Measurements from ENCODE around the gene PAAF1. TPM values are rescaled to one million over a fixed set of nuclear protein-coding genes. Genes with fewer than 3 reads are reported as not detected.

PAAF1 gene
- total and polyA plus RNA-seq, 7 experiments from 2014 or later = 12.4 to 26.2 (median 20.3) TPM

- CTCF ChIA-PET = no interaction called here
- H3K9me3 Mint-ChIP-seq = no peaks in the 10 kb centered on the region
- peaks cover 6 to 16% (median 16%) of the 10 kb centered on the region in 5 donors for H3K27me3 Mint-ChIP-seq
- Histone ChIP-seq H3K36me3 (ENCODE audit: control insufficient read depth in 2 of 3, insufficient read depth in 3 of 3, low read length in 3 of 3) (no peaks in the 10 kb centered on the region), H3K27ac (ENCODE audit: low read depth, low read length) (no peak overlapping the region), H3K4me3 (ENCODE audit: low read length) (no peak overlapping the region), H3K27me3 (ENCODE audit: control insufficient read depth in 2 of 2, insufficient read depth in 2 of 2, low read length in 2 of 2) (no peaks in the 10 kb centered on the region), H3K9me3 (ENCODE audit: control insufficient read depth in 2 of 3, low read length in 3 of 3) (no peaks in the 10 kb centered on the region), H3K4me1 (ENCODE audit: control insufficient read depth in 2 of 2, insufficient read depth in 2 of 2, low read length in 2 of 2) (no peaks in the 10 kb centered on the region)
- H3K4me1 Mint-ChIP-seq = peaks cover 0 to 6% (median 5%) of the 10 kb centered on the region in 7 donors
- no peak overlapping the region for H3K27ac Mint-ChIP-seq
- ATAC-seq (no peak), DNase-seq (no peak)
- intact Hi-C loops (cut with micrococcal nuclease) = no loop called here
- H3K36me3 Mint-ChIP-seq = no peaks in the 10 kb centered on the region
- no peak overlapping the region for H3K4me3 Mint-ChIP-seq
- POLR2A ChIA-PET = interaction anchor here (1.2 kb wide), 1 partner anchor 14 kb away, joined by 3 read pairs; no protein-coding TSS in a partner anchor
Observed at GRCh38 chr11:73958521-73959141, 81.8 kb downstream of the PAAF1 start.

- POLR2A ChIA-PET = no interaction called here
- H3K4me1 Mint-ChIP-seq = peaks cover 8 to 31% (median 20%) of the 10 kb centered on the region in 7 donors
- H3K27ac ChIP-seq (ENCODE audit: low read depth, low read length) = no peak overlapping the region
- CTCF ChIA-PET = interaction anchor here (0.6 to 1.2 kb wide), 4 partner anchors 36 to 282 kb away, joined by 3 read pairs; no protein-coding TSS in a partner anchor
- peaks cover 0 to 2% (median 0%) of the 10 kb centered on the region in 11 donors for H3K9me3 Mint-ChIP-seq
- no peak for DNase-seq
- no peaks in the 10 kb centered on the region for H3K27me3 ChIP-seq (ENCODE audit: control insufficient read depth in 2 of 2, insufficient read depth in 2 of 2, low read length in 2 of 2)
- H3K27ac Mint-ChIP-seq = peak overlapping the region in 1 of 9 donors; percentile 62
- peaks cover 6 to 12% (median 11%) of the 10 kb centered on the region in 5 donors for H3K27me3 Mint-ChIP-seq
- ATAC-seq = no peak
- H3K4me1 ChIP-seq (ENCODE audit: control insufficient read depth in 2 of 2, insufficient read depth in 2 of 2, low read length in 2 of 2) = peaks cover 11 to 18% of the 10 kb centered on the region in 2 donors
- no peak overlapping the region for H3K4me3 Mint-ChIP-seq
- intact Hi-C loops (cut with micrococcal nuclease) = loop anchor here in 1 of 2 donors (10.0 kb wide), 1 partner anchor 273 kb away; no protein-coding TSS in a partner anchor
- no peaks in the 10 kb centered on the region for H3K36me3 Mint-ChIP-seq
- H3K36me3 ChIP-seq (ENCODE audit: control insufficient read depth in 2 of 3, insufficient read depth in 3 of 3, low read length in 3 of 3) = no peaks in the 10 kb centered on the region
- H3K9me3 ChIP-seq (ENCODE audit: control insufficient read depth in 2 of 3, low read length in 3 of 3) = no peaks in the 10 kb centered on the region
- no peak overlapping the region for H3K4me3 ChIP-seq (ENCODE audit: low read length)
Observed at GRCh38 chr11:73961321-73961720, 84.5 kb downstream of the PAAF1 start.

- Histone ChIP-seq H3K36me3 (ENCODE audit: control insufficient read depth in 2 of 3, insufficient read depth in 3 of 3, low read length in 3 of 3) (no peaks in the 10 kb centered on the region), H3K4me1 (ENCODE audit: control insufficient read depth in 2 of 2, insufficient read depth in 2 of 2, low read length in 2 of 2) (peaks cover 11 to 20% of the 10 kb centered on the region in 2 donors), H3K27me3 (ENCODE audit: control insufficient read depth in 2 of 2, insufficient read depth in 2 of 2, low read length in 2 of 2) (no peaks in the 10 kb centered on the region), H3K9me3 (ENCODE audit: control insufficient read depth in 2 of 3, low read length in 3 of 3) (no peaks in the 10 kb centered on the region), H3K27ac (ENCODE audit: low read depth, low read length) (no peak overlapping the region), H3K4me3 (ENCODE audit: low read length) (no peak overlapping the region)
- DNase-seq (no peak), ATAC-seq (no peak)
- no peaks in the 10 kb centered on the region for H3K36me3 Mint-ChIP-seq
- H3K27me3 Mint-ChIP-seq = peaks cover 4 to 6% (median 5%) of the 10 kb centered on the region in 5 donors
- intact Hi-C loops (cut with micrococcal nuclease) = loop anchor here in 1 of 2 donors (10.0 kb wide), 1 partner anchor 273 kb away; no protein-coding TSS in a partner anchor
- H3K27ac Mint-ChIP-seq = peak overlapping the region in 2 of 9 donors; percentile 5 to 59
- peaks cover 0 to 2% (median 0%) of the 10 kb centered on the region in 11 donors for H3K9me3 Mint-ChIP-seq
- POLR2A ChIA-PET = interaction anchor here (26.2 kb wide), 1 partner anchor 29 kb away, joined by 1403 read pairs; the partner anchor contains the start of gene UCP2
- H3K4me3 Mint-ChIP-seq = no peak overlapping the region
- peaks cover 8 to 31% (median 21%) of the 10 kb centered on the region in 7 donors for H3K4me1 Mint-ChIP-seq
- CTCF ChIA-PET = interaction anchor here (6.6 kb wide), 1 partner anchor 72 kb away, joined by 50 read pairs; no protein-coding TSS in a partner anchor
Observed at GRCh38 chr11:73962101-73962705, 85.4 kb downstream of the PAAF1 start.

GRCh38 chr11:73963861-73964260 is 87.1 kb downstream of the PAAF1 start:
- Histone ChIP-seq H3K4me1 (ENCODE audit: control insufficient read depth in 2 of 2, insufficient read depth in 2 of 2, low read length in 2 of 2) (peaks cover 27 to 36% of the 10 kb centered on the region in 2 donors), H3K36me3 (ENCODE audit: control insufficient read depth in 2 of 3, insufficient read depth in 3 of 3, low read length in 3 of 3) (no peaks in the 10 kb centered on the region), H3K4me3 (ENCODE audit: low read length) (no peak overlapping the region), H3K27ac (ENCODE audit: low read depth, low read length) (no peak overlapping the region), H3K9me3 (ENCODE audit: control insufficient read depth in 2 of 3, low read length in 3 of 3) (no peaks in the 10 kb centered on the region), H3K27me3 (ENCODE audit: control insufficient read depth in 2 of 2, insufficient read depth in 2 of 2, low read length in 2 of 2) (no peaks in the 10 kb centered on the region)
- DNase-seq = no peak
- ATAC-seq = no peak
- Mint-ChIP-seq H3K36me3 (peaks cover 0 to 2% (median 0%) of the 10 kb centered on the region in 5 donors), H3K4me1 (peaks cover 15 to 43% (median 29%) of the 10 kb centered on the region in 7 donors), H3K27ac (peak overlapping the region; percentile 8 to 93 (median 75)), H3K4me3 (peak overlapping the region in 3 of 10 donors; percentile 19 to 66 (median 59)), H3K27me3 (no peaks in the 10 kb centered on the region), H3K9me3 (peaks cover 0 to 3% (median 0%) of the 10 kb centered on the region in 11 donors)
- ChIA-PET CTCF (interaction anchor here (0.5 to 6.6 kb wide), 13 partner anchors 17 to 292 kb away, joined by 3 to 50 read pairs (median 5); partner anchors contain the start of gene UCP2), POLR2A (interaction anchor here (1.3 to 26.2 kb wide), 5 partner anchors 10 to 207 kb away, joined by 3 to 1403 read pairs (median 4); partner anchors contain the start of genes C2CD3, PPME1 and UCP2)
- intact Hi-C loops (cut with micrococcal nuclease) = loop anchor here (1.0 to 10.0 kb wide), 13 partner anchors 16 to 485 kb away; partner anchors contain the start of genes C2CD3 (in 2 of the 2) and PPME1 (in 2 of the 2)

GRCh38 chr11:73965076-73965763 is 88.4 kb downstream of the PAAF1 start:
- no peak for ATAC-seq
- intact Hi-C loops (cut with micrococcal nuclease) = loop anchor here (2.0 to 10.0 kb wide), 5 partner anchors 30 to 290 kb away; no protein-coding TSS in a partner anchor
- Mint-ChIP-seq H3K4me1 (peaks cover 29 to 56% (median 43%) of the 10 kb centered on the region in 7 donors), H3K9me3 (peaks cover 0 to 4% (median 0%) of the 10 kb centered on the region in 11 donors), H3K4me3 (peak overlapping the region in 5 of 10 donors; percentile 18 to 59 (median 47)), H3K36me3 (peaks cover 0 to 2% (median 0%) of the 10 kb centered on the region in 5 donors), H3K27me3 (no peaks in the 10 kb centered on the region), H3K27ac (peak overlapping the region in 8 of 9 donors; percentile 36 to 86 (median 74))
- Histone ChIP-seq H3K27me3 (ENCODE audit: control insufficient read depth in 2 of 2, insufficient read depth in 2 of 2, low read length in 2 of 2) (no peaks in the 10 kb centered on the region), H3K27ac (ENCODE audit: low read depth, low read length) (no peak overlapping the region), H3K36me3 (ENCODE audit: control insufficient read depth in 2 of 3, insufficient read depth in 3 of 3, low read length in 3 of 3) (no peaks in the 10 kb centered on the region), H3K4me3 (ENCODE audit: low read length) (no peak overlapping the region), H3K9me3 (ENCODE audit: control insufficient read depth in 2 of 3, low read length in 3 of 3) (no peaks in the 10 kb centered on the region), H3K4me1 (ENCODE audit: control insufficient read depth in 2 of 2, insufficient read depth in 2 of 2, low read length in 2 of 2) (peaks cover 40 to 50% of the 10 kb centered on the region in 2 donors)
- POLR2A ChIA-PET = interaction anchor here (0.6 to 26.2 kb wide), 9 partner anchors 9 to 206 kb away, joined by 3 to 1403 read pairs (median 4); partner anchors contain the start of genes C2CD3, PPME1, UCP2 and UCP3
- CTCF ChIA-PET = interaction anchor here (0.6 to 6.6 kb wide), 7 partner anchors 16 to 136 kb away, joined by 3 to 50 read pairs (median 10); partner anchors contain the start of gene UCP2
- no peak for DNase-seq
